ENCODE data around the gene ADPRS.

The ADPRS gene

DNA sequence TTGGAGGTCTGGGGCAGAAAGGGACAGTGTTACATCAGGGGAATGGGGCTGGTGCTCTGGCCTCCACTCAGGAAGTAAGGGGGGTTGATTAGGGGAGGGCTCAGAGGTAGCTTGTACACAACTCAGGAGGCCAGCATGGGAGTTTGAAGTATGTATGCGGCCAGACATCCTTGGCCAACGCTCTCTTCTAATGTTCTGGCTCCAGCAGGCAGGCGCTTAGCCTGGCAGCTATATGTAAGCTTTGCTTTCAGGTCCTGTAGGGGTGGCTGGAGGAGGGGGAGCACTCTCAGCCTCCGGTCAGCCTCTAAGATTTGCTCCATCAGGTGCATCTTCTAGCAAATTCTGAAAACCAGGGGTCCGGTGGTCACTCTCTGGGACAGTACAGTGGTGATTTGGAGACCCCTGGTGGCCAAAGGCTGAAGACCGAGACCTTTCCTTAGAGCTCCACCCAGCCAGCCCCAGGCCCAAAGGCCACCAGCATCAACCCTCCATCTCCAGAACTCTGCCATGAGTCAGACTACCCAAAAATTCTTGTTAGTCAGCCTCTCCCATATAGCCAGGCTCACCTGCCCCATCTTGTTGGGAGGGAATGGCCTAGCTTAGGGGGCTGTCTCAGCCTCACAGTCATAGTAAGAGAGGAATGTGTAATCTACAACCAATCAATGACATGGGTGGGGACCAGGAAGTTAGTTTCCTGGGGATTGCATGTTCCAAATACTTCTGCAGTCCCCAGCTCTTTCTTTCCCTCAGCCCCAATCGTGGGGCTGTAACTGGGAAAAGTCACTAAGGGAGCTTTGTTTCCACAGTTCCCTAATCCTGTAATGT lies 46.0 kb downstream of the ADPRS start:
- FAIRE-seq = no peak

DNA sequence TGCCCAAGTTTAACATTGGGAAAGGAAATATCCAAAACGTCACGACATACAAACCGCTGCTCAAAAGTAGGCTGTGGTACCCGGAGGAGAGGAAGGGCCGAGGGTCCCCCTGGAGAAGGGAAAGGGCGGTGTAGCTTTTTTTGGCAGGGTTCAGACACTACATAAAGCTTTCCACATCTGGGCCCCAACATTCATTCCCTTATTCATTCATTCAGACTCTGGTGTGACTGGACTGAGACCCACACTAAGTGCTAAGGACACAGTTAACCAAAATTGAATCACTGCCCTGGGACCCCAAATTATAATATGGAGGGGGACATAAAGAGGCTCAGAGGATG lies 46.6 kb downstream of the ADPRS start:
- FAIRE-seq = no peak

DNA sequence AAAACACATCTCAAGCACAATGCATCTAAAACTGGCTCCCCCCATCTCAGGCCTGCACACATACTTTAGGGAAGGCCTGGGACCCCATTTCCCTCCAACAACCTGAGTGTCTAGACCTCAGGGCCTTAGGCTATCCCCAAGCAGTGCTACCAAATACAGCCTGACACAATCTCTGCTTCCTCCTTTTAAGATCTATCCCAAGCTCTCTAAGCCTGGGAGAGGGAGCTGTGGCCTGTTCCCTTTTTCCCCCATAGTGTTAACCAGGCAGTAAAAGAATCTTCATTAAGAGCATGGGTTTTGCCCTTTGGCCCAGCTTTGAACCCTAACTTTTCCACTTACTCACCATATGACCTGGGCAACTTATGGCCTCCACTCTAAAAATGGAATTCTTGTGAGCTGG lies 47.1 kb downstream of the ADPRS start:
- no peak for FAIRE-seq

DNA sequence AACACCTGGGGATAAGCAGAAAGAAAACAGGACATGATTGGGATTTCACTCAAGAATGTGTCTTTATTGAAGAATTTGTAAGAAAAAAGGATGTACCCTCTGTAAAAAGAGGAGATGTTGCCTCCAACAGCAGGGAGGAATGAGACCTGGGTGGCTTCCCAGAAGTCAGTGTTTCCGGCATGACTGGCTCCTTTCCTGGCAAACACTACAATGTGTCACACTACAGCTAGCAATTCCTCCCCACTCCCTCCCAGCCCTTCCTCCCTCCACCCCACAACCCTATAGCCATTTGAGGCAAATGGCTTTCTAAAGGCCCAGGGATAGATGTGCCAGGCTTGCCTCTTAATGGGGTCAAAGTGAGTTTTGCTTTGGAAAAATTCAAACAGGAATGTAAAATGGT lies 47.8 kb downstream of the ADPRS start:
- FAIRE-seq = no peak

DNA sequence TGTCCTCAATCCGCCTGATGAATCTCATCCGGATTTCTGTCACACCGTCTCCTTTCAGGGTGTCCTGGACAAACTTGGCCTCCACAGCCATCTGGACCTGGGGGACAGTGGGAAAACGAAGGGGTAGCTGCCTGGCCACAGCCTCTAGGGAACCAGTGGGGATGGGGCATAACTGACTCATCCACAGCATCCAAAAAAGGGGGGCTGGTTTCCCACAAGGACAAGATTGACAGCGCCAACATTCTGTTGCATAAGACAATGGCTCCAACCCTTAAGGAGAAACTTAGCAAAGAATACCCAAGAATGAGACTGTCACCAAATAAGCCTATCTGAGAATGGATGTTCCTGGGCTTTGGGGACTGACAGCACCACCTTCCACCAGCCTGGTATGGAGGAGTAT lies 48.5 kb downstream of the ADPRS start:
- no peak for FAIRE-seq

DNA sequence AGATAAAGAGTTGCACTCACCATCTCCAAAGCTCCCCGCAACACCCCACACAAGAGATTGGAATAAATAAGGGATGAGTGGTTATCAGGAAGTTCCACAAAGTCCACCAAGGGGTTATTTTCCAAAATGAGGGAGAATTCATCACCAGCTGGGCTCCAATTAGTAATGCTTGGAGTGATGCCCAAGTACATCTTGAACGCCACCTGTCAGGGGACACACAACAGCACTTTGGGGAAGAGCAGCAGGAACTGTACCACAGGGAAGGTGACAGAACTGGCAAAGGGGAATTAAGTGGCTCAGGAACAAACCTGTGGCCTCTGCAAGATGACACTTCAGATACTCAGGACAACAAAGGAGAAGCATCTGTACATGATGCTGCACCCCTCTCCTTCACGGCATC lies 49.1 kb downstream of the ADPRS start:
- FAIRE-seq = no peak

DNA sequence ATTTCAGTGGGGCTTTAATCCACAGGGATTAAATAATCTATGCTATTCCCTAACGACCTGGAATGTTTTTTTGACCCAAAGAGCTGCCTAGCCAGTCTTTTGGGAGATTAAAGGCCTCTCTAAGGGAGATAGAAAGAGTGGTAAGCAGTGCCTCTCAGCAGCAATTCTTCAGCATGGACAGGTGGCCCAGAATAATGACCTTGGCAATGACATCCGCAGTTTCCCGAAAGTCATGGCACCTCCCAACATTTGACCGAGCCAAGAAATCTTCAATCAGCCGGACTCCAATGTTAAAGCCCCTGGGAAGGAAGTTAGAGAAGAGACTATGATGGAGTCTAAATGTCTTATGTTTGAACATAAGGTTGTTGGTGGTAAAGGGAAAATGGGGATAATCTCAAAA lies 50.8 kb downstream of the ADPRS start:
- no peak for FAIRE-seq

DNA sequence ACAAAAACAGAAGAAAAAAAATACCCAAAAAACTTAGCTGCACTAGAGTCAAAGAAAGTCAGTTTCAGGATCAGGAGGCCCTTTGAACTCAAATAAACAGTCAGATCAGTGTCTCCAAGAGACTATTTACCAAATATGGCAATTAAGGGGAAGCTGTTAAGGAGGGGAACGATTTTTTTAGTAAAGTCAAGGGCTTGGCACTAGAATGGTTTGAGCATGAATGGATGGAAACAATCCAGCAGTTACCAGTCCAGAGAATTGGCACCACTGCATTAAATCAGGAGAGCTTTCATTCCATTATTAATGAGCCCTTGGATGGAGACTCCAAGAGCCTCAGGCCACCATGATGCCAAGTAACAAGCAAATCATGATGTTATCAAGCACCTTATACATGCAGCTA lies 53.4 kb downstream of the ADPRS start:
- FAIRE-seq = no peak

DNA sequence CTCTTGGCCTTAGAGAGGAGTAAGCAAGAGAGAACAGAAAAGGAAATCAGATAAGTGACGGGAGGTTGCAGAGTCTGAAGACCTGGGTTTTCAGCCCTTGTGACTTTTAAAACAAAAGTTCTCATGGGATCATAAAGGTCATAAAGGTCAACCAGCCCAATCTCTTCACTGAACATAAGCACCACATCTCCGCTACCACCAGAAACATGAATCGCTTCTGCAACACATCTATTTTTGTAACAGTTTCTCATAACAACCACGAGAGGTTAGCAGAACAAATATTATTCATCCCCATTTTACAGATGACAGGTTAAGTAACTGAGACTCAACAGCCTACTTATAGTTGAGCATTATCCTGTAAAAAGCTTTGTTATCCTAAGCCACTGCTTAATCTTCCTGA lies 54.7 kb downstream of the ADPRS start:
- no peak for FAIRE-seq
